Measurements from ENCODE around the gene APOD.

Gene APOD

GRCh38 chr3:195574497-195575304 lies 9.0 kb downstream of the APOD start:
- ChIA-PET CTCF (no interaction called here), POLR2A (no interaction called here)
- Histone ChIP-seq H3K4me3 (ENCODE audit: low read depth, low read length) (no peak overlapping the region), H3K9me3 (ENCODE audit: control insufficient read depth, insufficient read depth, low read depth, low read length) (no peaks in the 10 kb centered on the region), H3K36me3 (ENCODE audit: control insufficient read depth in 2 of 2, insufficient read depth in 1 of 2, low read length in 2 of 2) (no peaks in the 10 kb centered on the region), H3K27ac (ENCODE audit: extremely low read depth, low read depth, low read length) (no peak overlapping the region), H3K4me1 (ENCODE audit: control insufficient read depth, insufficient read depth, low read length) (no peaks in the 10 kb centered on the region)
- no peak for TF ChIP-seq ZNF140 (tag by site-specific recombination; IDR thresholded peaks at IDR 0.05)
- no peak for TF ChIP-seq SALL2 (tag by site-specific recombination; IDR thresholded peaks at IDR 0.05; ENCODE audit: borderline replicate concordance)
- no peak for TF ChIP-seq ZNF175 (tag by site-specific recombination; IDR thresholded peaks at IDR 0.05)
- TF ChIP-seq TRIM28 (IDR thresholded peaks at IDR 0.05; ENCODE audit: borderline replicate concordance, low read length), result no peak
- no peak for TF ChIP-seq ZNF510 (tag by site-specific recombination; IDR thresholded peaks at IDR 0.05; ENCODE audit: insufficient replicate concordance)
- no peak for TF ChIP-seq ZBTB17 (tag by site-specific recombination; IDR thresholded peaks at IDR 0.05)
- no peak for TF ChIP-seq ZNF776 (tag by site-specific recombination; IDR thresholded peaks at IDR 0.05; ENCODE audit: borderline replicate concordance)
- TF ChIP-seq ZNF530 (tag by site-specific recombination; IDR thresholded peaks at IDR 0.05; ENCODE audit: low read depth), result no peak
- no peak for TF ChIP-seq ZNF529 (tag by site-specific recombination; IDR thresholded peaks at IDR 0.05; ENCODE audit: insufficient replicate concordance)
- TF ChIP-seq ZNF24 (tag by site-specific recombination; IDR thresholded peaks at IDR 0.05), result no peak
- no peak for TF ChIP-seq ZSCAN4 (tag by site-specific recombination; IDR thresholded peaks at IDR 0.05)
- TF ChIP-seq ZNF473 (tag by site-specific recombination; IDR thresholded peaks at IDR 0.05), result no peak
- no peak for TF ChIP-seq ZNF18 (tag by site-specific recombination; IDR thresholded peaks at IDR 0.05)

- POLR2A ChIA-PET, result no interaction called here
- Histone ChIP-seq H3K27ac (ENCODE audit: extremely low read depth, low read depth, low read length) (no peak overlapping the region), H3K4me1 (ENCODE audit: control insufficient read depth, insufficient read depth, low read length) (no peaks in the 10 kb centered on the region), H3K4me3 (ENCODE audit: low read depth, low read length) (no peak overlapping the region), H3K36me3 (ENCODE audit: control insufficient read depth in 2 of 2, insufficient read depth in 1 of 2, low read length in 2 of 2) (no peaks in the 10 kb centered on the region), H3K9me3 (ENCODE audit: control insufficient read depth, insufficient read depth, low read depth, low read length) (no peaks in the 10 kb centered on the region)
- no peak for TF ChIP-seq ZNF610 (tag by site-specific recombination; IDR thresholded peaks at IDR 0.05; ENCODE audit: borderline replicate concordance)
- TF ChIP-seq ZNF530 (tag by site-specific recombination; IDR thresholded peaks at IDR 0.05; ENCODE audit: low read depth), result no peak
- no peak for TF ChIP-seq TSHZ1 (tag by site-specific recombination; IDR thresholded peaks at IDR 0.05; ENCODE audit: borderline replicate concordance)
- TF ChIP-seq ZNF248 (tag by site-specific recombination; IDR thresholded peaks at IDR 0.05), result no peak
- CTCF ChIA-PET, result interaction anchor here (0.6 kb wide), 1 partner anchor 859 kb away, joined by 3 read pairs; no protein-coding TSS in a partner anchor
Observed at GRCh38 chr3:195573611-195574496, 9.9 kb downstream of the APOD start.

Data from HEK293 (cell line).